Stimulated activated CD4-positive, alpha-beta T cell treated with anti-CD3 and anti-CD28 coated beads, Interleukin-2, amount 100 ng/mL, for 24 hours (primary cell): ENCODE results near the gene CYGB.
A peak's percentile ranks its signal among the peaks of the same experiment; 100 is the strongest.
"Not testable (repeated sequence)": the region's sequence is repeated elsewhere in the genome, so short reads cannot be mapped to it uniquely, and the experiment has no call there.

Source experiments
- DNase-seq, 2 donors: peaks; one replicate each; pipeline ENCODE4 v3.0.0-alpha.2; 2020

The CYGB gene

DNA sequence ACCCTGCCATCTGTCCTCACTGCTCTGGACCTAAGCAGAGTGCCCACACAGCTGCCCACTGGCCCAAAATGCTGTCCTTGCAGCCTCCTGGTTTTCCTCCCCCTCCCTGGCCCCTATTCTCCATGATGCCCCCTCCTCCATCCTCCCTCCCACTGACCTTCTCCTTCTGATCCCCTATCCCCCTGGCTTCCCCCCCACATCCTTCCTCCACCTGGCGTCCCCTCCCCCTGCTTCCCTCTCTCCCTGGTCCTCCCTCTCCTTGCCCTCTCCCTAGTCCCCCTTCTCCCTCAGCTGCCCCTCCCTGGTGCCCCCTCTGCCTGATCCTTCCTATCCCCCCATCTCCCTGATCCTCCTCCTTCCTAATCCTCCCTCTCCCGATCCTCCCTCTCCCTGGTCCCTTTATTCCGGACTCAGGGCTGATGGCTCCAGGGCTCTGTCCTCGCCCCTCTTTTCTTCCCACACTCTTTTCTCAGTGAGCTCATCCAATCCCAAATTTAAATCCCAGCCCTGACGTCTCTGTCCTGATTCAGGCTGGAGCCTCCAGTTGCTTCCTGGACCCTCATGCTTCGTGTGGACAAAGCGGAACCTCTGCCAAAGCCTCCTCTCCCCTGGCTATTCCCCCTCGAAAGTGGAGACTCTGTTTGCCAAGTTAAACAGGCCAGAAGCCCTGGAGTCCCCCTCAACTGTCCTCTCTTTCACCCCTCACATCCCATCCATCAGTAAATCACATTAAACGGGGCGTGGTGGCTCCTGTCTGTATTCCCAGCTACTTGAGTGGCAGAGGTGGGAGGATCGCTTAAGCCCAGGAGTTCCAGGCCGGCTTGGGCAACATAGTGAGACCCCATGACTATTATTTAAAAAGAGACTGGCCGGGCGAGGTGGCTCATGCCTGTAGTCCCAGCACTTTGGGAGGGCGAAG lies 18.2 kb downstream of the CYGB start:
- no peak for DNase-seq

DNA sequence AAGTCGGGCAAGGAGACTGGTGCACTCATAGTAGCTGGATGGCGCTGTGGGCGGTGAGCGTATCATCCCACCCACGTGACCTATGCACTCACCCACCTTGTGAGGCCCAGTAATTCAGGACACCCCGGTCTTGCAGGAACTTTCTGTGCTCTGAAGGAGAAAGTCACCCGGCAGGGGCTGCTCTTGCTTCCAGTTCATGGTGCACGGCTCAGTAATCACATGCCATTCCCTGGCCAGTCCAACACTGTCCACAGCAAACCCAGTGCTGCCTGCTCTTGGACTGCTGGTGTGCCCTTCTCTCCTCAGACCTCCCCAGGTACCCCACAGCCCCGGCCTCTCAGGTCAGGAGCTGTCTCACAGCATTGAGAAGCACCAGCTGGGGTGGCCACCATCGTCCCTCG lies 19.9 kb downstream of the CYGB start:
- DNase-seq, result no peak

DNA sequence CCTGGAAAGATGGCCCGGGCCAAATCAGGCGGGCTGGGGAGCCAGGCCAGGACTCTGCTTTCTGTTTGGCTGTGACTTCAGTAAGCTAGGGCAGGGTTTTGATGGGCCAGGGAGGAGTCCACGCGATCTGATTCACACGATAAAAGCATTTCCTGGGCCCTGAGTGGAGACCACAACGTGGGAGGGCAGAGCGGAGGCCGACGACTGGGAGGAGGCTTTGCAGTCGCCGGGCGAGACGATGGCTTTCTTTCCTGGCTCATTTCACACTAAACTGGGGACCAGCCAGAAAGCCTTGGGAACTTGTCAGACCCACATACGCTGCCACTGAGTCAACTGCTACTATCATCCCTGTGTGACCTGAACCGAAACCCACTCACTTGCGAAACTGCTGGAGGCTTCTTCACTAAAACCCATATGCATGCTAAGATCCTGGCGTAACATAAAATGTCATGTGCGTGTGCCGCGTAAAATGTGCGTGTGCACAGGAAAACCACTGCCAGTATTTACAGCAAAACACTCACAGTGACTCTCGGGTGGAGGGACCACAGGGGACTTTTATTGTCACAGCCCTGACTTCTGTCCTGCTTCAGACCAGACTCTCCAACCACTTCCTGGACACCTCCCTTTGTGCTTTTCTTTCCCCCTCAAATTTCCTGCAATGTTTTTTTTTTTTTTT lies 22.1 kb downstream of the CYGB start:
- DNase-seq, result peak; percentile 77 to 80

DNA sequence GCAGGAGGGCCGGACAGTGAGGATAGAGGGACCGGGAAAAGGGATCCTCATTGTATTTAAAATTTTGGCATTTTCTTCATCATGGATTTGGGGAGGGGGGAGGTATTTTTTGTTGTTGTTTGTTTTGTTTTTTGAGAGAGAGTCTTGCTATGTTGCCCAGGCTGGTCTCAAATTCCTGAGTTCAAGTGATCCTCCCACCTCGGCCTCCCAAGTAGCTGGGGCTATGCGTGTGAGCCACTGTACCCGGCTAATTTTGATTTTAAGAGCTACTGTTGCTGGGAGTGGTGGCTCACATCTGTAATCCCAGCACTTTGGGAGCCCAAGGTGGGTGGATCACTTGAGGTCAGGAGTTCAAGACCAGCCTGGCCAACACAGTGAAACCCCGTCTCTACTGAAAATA lies 23.2 kb downstream of the CYGB start:
- DNase-seq, result not testable (repeated sequence)

DNA sequence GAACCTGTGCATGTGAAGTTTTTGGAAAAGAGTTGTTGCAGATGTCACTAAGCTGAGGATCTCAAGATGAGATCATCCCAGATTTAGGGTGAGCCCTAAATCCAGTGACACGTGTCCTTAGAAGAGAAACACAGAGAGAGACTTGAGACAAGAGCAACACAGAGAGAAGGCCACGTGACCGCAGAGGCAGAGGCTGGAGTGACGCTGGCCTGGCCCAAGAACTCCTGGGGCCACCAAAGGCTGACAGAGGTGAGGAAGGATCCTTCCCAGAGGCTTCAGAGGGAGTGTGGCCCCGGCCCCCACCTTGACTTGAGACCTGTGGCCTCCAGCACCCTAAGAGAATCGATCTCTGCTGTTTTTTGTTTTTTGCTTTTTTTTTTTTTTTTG lies 24.2 kb downstream of the CYGB start:
- no peak for DNase-seq

DNA sequence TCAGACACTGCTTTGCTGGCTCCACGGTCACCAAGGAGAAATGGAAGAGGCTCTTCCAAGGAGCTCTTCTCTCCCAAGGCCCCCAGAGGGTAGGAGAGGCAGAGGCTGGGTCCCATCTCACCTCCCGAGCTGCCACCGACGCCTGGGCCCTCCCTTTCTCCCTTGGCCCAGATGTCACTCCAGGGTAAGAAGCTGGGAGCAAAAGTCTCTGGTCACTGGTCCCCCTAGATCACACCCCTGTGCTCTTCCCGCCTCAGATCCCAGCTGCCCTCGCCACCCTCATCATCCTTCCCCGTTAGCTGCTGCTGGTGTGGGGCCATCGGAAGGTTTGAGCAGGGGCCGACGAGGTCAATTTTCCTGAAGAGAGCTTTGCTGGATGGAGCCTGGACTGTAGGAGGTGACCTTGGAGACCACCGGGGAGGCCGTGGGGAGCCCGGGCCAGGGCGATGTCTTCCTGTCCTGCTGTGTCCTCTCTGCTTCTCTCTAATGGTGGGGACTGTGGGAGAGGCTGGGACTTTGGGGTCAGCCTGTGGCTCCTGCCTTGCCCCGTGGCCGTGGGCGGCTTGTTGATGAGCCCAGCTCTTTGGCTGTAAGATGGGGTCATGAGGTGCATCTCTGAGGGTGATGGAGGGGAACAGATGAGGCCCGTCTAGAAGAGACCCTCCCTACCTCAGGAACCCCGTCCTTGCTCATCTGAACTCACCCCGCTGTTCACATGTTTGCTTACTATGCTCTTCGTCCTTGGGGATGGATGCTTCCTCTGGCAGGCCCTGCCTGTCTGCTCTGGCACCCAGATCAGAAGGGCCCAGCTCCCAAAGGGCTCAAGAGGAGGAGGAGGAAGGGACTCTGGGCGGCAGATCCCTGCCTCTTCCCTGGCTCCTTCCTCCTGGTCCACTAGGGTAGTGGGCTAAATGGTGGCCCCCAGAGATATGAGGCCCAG lies 24.9 kb downstream of the CYGB start:
- no peak for DNase-seq

DNA sequence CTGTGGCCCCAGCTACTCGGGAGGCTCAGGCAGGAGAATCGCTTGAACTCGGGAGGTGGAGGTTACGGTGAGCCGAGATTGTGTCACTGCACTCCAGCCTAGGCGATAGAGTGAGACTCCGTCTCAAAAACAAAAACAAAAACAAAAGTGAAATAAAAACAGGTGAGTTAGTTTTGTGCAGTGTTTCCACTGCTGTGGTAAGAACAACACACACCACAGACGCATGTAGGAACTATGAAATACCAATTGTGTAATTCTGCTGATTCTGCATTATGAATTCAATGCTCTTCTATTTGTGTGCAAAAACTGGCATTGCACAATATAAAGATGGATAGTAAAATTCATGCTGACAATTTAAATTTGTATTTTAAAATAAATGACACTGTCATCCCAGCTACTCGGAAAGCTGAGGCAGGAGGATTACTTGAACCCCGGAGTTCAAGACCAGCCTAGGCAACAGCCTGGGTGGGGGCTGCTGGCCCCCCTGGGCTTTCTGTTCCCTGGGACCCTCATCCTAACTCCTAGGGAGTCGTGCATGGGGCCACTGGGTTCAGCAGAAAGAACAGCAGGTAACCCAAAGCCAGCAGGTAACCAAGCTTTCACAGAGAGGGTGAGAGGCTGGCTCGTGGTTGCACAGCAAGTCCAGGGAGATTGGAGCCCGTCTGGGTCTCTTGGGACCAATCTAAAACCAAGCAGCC lies 25.7 kb downstream of the CYGB start:
- no peak for DNase-seq

DNA sequence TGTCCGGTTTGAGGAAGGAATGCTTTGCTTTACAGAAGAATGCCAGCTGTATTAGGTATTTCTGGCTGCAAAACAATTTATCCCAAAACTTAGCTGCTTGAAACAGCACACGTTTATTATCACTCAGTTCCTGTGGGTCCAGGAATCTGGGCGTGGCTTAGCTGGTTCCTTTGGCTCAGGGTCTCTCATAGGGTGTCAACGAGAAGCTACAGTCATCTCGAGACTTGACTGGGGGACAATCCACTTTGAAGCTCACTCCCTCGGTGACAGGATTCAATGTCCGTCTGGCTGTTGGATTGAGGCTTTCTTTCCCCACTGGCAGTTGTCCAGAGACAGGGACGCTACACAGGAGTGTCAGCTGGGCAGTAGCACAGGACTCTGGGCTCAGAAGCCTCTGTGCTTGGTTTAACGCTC lies 26.7 kb downstream of the CYGB start:
- DNase-seq, result no peak

DNA sequence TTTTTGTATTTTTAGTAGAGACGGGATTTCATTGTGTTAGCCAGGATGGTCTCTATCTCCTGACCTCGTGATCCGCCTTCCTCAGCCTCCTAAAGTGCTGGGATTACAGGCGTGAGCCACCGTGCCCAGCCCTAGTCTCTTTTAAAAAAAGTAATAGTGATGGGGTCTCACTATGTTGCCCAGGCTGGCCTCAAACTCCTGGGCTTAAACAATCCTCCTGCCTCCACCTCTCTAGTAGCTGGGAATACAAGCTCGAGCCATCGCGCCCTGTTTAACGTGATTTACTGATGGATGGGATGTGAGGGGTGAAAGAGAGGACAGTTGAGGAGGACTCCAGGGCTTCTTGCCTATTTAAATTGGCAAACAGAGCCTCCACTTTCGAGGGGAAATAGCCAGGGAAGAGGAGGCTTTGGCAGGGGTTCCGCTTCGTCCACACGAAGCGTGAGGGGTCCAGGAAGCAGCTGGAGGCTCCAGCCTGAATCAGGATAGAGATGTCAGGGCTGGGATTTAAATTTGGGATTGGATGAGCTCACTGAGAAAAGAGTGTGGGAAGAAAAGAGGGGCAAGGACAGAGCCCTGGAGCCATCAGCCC lies 28.9 kb downstream of the CYGB start:
- DNase-seq, result not testable (repeated sequence)

DNA sequence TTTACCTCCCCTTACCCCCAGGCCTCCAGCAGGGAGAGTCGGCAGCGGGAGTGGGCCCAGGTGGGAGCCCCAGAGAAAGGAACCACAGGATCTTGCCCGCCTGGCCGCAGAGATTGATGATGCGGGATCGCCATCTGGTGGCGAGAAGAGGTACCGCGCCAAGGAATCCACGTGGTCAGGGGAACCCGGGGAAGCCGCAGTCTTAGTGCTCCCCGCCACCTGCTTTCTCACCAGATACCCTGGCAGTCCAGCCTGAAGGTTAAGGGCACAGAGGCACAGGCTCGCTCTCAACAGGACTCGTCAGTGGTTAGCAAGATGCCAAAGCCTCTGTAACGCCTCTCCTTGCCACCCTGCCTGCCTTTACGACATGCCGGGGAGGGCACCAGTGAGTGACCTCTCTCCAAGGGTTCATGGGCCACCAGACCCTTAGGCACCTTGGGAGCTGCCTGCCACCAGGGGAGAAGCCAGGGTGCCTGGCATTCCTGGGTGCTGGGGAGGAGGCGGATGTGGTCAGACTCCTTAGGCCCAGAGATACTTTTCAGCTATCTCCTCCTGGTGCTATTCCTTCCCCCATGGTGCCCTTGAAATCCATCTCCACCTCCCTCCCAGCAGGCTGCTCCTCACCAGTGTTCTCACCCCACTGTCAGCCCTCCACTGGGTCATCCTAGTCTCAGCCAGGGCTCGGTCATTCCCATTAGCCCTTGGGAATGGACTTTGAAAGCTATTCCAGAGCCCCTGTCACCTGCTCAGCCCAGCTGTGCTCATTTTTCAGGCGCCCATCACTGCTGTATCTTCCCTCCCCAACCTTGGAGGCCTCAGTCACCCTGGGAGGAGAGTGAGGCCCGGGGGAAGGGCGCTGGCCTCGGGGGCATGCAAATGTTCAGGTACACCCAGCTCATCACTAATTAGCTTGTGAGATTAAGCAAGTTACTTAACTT lies 30.8 kb downstream of the CYGB start:
- DNase-seq, result peak; percentile 91

DNA sequence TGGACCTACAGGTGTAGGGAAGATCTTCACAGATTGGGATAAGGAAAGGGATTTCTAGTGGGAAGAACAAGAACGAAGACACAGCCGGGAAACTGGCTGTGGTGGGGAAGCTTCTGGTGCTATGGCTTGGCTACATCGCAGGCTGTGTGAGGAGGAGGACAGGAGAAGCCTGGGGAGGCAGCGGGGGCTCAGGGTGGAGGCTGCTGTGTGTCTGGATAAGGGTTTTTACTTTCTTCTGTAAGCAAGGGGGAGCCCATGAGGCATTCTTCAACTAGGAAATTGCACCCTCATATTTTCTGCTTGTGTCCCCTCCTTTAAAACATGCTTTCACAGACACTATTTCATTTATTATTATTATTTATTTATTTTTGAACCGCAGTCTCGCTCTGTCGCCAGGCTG lies 33.4 kb downstream of the CYGB start:
- no peak for DNase-seq

DNA sequence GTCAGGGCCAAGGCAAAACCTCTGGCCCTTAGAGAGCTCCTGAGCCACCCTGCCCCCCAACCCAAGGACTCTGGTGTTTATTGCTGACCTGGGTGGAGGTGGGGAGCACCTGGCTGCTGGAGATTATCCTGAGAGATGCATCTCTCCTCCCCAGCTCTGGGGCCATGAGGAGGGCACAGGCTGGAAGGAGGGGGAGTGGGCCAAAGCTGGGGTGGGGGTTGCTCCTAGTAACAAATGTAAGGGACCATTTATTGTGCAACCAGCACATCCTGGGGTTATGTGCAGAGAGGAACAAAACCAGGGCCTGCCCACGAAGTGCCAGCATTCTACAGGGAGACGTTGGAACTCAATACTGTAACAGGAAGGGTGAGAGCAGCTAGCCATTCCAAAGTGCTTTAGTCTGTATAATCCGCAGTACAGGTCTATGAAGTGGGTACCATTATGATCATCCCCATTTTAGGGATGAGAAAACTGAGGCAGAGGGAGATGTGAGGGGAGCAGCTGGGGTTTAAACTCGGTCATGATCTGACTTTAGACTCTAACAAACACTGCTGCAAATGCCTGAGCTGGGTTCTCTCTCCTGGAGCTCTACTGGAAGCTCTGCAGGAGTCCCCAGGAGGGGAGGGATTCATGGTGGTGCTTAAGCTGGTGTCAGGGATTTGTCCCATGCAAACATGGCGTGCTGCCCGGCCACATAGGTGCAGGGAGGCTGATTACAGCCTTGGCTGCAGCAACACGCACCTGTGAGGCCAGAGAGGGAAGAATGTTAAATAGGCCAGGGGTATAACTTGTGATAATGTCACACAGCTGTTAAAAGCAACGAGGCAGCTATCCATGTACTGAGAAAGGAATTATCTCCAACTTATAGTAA lies 34.9 kb downstream of the CYGB start:
- DNase-seq, result no peak

DNA sequence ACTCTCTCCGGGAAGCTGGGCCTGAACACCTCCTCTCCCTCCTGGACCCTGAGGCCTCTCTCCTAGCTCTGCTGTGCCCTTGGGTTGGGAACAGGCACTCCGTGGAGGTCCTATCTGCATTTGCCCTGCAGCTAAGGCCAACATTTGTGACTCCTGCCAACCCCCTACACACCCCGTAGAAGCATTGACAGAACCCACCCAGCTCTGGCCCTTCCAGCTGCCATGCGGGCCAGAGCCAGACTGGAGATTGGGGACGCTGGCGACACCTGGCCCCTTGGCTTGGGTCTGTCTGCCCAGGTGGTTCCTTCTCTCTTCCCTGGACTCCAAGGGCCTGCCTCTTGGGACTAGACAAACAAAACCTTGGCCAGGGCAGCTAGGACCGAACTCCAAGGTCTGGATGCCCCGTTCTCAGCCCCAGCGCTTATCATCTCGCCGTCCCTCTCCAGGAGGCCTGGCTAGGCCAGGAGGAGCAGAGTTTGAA lies 35.6 kb downstream of the CYGB start:
- no peak for DNase-seq

DNA sequence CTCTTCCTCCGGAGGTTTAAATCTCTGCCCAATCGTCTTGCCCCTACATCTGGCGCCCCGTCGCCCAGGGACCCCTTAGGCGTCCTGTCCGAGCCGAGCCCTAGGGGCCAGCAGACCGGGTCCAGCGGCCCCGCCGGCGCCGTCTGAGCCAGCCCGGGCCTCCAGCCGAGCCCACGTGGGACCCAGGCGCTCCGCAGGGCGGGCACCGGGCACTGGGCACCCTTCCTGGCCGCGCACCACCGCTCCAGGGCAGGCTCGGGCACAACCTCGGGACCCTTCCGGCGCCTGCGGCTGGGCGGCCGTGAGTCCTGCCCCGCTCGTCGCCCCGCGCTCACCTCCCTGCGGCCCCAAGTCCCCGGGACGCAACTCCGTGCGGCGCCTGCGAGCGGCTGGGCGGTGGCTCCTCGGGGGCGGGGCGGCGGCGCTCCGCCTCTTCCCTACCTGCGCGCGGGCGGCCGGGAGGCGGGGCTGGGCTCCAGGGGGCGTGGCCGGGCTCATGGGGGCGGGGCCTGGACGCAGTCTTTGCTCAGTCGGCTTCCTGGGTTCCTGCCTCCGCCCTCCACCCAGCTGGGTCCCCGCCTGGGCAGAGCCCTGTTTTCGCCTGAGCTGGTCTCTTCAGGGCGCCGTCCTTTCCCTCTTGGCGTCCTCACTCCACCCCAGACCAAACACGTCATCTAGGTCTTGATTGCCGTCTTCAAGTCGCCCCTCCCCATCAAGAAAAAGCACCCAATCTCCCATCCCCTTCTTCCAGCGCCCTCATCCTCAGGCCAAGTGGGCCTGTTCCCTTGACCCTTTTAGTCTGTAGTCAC lies 36.3 kb downstream of the CYGB start, which contains the start of gene RHBDF2:
TSS of gene RHBDF2 (minus strand) at position 406 of the 809 bp plus-strand sequence. CDS start 19,899 bp downstream, outside the sequence.
- peak; percentile 96 to 98 for DNase-seq

DNA sequence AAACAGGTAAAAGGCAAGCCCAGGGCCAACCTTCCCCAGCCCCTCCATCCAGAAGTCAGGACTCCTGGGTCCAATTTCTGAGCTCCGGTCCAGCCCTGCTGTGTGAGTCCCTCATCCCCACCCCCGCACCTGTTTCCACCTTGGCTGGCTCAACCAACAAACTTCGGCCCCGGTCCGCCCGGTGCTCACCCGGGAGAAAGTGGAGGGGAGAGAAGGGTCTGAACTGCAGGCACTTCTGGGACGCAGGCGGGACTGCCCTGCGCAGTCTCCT lies 36.8 kb downstream of the CYGB start:
- no peak for DNase-seq

DNA sequence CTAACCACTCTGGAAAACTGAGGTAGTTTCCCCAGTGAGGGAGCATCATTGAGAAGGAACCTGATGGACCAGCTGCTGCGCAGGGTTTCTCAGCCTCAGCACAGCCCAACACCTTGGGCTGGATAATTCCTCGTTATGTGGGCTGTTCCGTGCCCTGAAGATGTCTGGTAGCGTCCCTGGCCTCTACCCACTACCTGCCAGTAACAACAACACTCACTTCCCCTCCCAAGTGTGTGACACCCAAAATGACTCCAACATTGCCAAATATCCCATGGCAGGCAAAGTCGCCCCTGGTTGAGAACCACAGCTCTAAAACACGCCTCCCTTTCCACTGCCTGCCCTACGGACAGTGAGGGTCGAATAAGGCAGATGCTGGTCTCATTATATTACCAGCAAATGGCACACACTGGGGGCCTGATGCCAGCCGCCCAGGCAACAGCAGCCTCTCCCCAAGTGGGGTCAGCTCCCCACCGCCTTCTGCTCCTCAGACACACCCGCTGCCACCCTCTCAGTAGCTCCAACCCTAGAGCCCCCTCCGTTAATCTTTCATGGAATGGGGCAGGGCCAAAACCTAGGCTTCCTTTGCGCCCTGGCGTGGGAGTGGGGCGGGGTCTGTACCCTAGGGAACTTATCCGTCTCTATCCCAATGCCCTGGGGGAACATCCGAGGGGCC lies 37.3 kb downstream of the CYGB start:
- no peak for DNase-seq

DNA sequence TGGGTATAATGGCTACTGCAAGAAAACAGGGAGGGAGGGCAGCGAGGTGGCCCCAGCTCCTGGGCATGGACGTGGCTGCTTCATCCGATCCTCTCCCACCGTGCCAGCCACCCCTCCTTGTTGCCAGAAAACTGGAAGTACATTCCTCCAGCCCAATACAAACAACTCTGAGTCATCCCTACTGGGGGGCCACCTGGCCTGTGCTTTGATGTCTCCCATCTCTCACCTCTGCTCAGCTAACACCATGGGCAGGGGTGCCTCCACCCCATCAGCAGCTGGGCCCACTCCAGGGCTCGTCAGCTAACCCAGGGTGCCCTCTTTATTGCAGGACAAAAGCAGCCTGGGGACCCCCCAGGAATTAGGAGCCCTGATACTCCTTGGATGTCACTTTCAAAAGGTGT lies 38.2 kb downstream of the CYGB start:
- DNase-seq, result no peak

DNA sequence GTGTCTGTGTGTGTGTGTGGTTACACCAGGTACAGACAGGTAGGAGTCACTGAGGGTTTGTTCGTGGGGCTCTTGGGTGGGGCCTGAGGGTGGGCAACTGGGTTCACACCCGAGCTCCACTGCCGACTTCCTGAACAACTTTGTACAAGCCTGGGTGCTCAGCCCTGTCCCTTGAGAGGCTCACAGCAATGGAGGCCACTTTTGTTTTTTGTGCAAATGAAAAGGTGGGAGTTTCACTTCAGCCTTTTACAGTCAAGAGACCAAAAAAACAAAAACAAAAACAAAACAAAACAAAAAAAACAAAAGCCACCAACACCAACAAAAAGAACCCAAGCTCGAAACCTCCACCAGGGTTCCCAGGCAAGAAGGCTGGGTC lies 38.6 kb downstream of the CYGB start:
- DNase-seq, result no peak
